Stimulated activated CD8-positive, alpha-beta memory T cell treated with anti-CD3 and anti-CD28 coated beads, Interleukin-4, amount 100 ng/mL, for 48 hours (primary cell): ENCODE measurements around the gene ROR2.

Experiments
- DNase-seq: peaks from one replicate; pipeline ENCODE4 v3.0.0-alpha.2; 2020

ROR2 gene

DNA sequence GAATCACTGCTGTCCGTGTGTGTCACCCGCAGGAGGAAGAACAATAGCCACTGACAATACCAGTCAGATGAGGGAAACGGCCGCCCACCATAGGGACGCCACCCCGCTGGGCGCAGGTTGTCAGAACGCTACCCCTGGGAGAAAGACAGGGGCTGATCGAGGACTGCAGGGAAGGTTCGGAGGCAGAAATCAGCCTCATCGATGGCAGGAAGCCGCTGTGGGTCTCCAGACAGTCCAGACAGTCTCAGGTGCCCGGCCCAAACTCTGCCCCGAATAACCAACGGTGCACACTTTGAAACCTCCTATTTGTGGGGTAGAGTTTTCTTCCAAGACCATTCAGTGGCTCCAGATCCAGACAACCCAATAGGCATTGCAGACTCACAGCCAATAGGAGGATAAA, 181.5 kb downstream of the ROR2 start:
- no peak for DNase-seq

DNA sequence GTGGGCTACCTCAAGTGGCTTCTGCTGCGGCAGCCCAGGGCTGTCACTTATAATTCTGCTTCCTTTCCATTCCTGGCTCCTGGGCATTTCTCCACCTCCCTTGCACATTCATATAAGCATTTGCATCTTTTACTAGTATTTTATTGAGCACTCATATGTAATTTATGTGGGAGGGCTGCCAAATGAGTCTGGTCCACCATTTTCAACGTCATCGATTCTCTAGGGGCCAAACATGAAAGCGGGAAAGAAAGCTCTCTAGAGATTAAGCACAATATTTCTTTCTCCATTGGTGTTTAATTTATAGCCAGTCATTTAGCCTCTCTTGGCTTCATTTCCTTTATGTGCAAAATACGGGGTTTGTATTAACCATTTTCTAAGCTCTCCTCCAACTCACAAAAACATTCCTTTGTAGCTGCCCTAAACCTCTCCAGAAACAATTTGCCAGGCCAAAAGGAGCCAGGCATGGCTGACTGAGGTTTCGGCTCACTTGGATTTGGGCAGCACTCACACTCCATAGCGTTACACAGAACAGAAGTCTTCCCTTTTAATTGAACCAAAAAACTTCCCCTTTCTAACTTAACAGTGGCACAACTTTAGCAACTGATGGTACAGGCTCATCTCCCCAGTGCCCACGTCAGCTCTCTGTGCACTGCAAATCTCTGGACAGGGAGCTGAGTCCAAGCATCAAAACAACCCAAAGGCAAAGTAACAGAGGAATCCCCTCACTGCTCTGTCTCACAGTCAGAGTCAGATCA, 183.5 kb downstream of the ROR2 start:
- no peak for DNase-seq

DNA sequence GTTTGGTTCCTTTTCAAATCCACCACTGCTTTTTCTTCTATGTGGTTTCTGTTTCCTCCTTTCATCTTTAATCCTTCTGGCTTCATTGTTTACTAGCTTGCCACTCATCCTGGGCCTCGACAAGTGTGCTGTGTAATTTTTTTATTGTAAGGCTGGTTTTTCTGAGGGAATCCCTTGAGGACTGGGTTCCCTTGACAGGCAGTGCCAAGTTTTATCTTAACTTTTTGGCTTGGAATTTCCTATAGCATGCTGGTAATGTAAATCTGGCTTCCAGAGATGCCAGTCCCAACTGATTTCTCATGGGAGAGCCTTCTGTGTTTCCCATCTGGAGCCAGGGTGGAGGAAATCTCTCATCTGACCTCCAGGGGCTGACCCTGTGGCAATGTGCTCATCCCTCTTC, 184.7 kb downstream of the ROR2 start:
- no peak for DNase-seq

DNA sequence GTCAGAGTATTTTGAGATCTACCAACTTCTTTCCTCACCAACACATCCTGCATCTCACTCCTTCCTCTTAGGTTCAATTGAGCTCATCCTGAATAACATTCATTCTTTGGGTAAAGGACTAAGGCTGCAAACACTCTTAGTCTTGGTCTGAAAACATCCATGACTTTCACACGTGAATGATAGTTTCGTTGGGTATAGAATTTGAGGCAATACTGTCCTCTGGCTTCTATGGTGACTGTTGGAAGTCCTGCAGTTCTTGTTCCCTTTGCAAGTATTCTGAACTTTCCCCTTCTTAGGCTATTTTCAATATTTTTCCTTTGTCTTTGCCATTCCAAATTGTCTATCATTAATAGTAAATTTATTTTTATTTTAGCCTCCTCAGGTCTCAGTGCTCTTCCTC, 185.4 kb downstream of the ROR2 start:
- DNase-seq, result no peak

DNA sequence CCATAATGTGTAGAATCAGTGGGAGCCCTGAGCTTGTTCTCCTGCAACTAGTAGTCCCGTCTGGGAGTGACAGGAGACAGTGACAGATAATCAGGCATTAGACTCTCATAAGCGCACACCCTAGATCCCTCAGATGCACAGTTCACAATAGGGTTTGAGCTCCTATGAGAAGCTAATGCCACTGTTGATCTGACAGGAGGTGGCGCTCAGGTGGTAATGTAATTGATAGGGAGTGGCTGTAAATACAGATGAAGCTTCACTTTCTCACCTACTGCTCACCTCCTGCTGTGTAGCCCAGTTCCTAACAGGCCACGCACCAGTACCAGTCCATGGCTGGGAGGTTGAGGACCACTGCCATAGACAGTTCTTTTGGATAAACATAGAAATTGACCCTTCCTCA, 188.7 kb downstream of the ROR2 start:
- DNase-seq, result no peak

DNA sequence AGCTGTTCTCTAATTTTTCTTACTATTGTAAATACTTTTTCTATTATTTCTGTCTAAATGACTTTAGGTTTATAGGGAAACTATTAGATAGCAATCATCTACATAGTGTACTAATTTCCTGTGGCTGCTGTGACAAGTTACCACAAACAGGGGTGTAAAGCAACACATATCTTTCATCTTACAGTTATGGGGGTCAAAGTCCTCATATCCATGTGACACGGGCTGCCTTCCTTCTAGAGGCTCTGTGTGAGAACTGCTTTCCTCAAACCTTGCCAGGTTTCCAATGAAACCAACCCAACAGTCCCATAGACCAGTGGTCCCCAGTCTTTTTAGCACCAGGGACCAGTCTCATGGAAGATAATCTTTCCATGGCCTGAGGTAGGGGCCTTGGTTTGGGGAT, 189.1 kb downstream of the ROR2 start:
- no peak for DNase-seq

DNA sequence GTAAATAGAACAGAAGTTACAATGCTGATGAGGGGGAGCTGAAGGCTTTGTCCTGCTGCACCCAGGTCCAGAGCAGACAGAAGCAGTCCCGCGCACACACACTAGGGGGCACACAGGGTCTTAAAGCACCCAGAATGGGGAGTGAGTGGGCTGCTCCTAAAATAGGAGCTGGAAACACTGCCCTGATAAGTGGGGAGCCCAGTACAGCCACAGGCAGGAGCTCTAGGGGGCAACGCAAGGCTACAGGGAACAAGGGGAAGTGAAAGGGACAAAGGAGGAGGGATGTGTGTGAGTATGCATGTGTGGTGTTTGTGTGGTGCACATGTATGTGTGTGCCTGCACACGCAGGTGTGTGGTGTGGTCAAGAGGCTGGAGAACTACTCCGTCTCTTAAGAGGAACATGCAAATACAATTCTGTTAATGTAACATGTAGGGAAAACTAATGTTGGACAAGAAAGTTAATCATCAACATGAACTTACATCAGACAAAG, 191.5 kb downstream of the ROR2 start:
- DNase-seq, result peak; percentile 71

DNA sequence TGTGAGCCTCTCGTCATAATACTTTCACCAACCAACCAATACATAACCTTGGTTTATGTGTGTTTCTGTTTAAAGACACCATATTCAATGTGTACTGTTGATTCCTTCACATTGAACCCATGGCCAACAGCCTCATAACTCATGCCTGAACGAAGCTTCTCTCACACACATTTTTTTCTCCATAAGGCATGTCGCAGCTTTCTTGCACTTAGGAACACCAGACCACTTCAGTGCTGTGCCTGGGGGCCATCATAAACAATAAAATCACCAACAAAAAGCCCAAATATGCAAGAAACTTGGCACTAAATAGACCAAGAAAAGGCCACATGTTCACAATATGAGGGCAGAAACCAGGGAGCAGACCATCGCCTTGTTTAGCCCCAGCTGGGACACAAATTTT, 192.2 kb downstream of the ROR2 start:
- DNase-seq, result no peak

DNA sequence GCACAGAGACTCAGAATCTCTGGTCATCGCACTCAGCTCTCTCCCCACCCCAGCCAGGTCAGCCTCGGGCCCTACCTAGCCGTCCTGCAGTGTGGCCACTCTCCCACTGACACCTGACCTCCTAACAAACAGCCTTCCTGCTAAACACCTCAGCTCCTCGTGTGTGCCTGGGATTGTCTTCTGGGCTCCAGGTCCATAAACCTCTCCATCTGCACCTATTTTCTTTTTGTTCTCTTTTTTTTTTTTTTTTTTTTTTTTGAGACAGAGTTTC, 193.6 kb downstream of the ROR2 start:
- no peak for DNase-seq

DNA sequence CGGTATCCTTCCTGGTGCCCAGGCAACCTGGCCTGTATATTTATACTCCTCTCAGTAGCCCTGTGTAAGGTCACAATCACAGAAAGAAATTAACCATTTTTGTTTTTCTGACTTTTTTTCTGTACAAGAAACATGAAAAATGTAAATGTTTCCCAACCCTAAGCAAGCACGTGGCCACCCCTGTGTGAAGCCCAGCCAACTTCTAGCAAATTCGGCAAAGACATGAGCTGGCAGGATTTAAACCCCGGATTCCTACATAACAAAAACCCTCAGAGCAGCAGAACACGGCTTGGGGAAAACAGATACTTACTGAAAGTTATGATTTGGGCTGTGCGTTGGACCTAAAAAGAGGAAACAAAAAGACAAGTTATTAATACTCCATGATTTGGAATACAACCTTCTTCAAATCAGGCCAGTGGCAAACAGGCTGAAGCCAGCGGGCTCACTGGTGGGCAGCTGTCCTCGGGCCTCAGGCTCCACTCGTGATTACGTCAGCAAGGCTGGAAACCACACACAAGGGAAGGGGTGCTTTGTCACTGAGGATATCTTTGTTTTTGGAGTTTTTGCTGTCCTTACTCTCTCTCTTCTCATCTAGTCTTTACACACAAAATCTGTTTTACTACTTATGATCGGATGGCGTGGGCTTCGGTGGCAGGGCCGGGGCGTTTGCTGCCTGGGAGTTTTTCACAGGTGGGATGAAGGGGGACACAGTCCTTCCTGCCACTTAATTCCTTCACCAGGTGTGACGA, 194.1 kb downstream of the ROR2 start:
- DNase-seq, result no peak

DNA sequence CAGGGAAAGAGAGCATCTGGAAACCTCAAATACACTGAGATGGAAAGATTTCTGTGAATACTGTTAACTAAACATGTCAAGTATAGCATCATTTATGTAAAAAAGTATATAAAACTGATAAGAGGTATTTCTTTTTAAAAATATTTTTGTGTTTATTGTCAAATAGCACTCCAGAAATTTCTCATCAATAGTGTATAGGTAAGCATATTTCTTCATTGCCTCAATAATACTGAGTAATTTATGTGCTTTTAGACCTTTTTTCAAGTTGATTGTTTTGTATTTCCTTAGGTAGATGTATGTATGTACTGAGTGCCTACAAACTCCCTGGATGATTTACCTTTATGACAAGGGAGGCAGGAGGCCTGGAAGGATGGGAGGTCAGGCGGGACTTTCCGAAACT, 196.3 kb downstream of the ROR2 start:
- DNase-seq, result no peak

DNA sequence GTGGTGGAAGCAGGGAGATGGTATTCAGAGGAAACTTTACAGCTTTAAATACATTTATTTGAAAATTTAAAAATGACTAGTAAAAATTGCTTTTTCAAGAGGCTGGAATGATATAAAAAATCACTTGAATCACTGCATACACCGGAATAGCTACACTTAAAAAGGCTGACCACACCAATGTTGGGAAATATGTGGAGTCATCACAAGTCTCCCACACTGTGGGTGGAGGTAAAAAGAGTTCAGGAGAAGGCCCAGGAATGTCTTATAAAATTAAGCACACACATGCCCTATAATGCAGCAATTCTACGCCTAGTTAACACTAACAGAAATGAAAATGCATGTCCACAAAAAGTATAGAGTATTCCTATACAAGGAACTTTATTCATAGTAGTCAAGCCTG, 198.1 kb downstream of the ROR2 start:
- DNase-seq, result no peak

DNA sequence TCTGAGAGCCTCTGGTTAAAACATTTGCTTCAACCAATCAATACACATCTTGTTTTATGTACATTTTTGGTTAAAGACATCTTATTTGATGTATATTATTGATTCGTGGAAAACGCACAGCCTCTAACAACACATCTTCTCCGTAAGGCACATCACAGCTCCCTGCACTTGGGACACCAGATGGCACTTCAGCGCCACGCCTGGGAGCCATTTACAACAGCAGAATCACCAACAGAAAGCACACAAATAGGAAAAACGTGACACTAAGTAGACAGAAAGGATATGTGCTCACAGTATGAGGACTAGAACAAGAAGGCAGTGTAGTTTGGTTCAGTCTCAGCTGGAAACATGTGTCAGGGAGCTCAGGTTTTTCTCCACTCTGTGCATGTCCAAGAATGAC, 199.7 kb downstream of the ROR2 start:
- no peak for DNase-seq

DNA sequence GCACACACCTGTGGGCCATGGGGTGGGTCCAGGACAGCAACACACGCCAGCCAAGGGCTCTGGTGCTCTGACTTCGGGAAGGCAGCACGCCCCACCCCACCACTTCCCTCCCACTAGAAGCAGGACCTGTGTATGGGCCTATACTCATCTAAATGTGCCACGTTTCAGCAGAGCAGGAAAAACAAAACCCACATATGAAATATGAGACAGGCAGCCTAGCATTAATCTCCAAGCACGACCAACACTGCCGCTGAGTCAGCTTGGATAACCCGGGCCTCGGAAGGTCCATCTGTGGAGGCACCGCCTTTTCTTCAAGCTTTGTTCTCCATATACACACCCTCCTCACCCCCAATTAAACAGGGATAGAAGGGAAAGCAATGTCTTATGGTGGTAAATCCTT, 203.1 kb downstream of the ROR2 start:
- no peak for DNase-seq

DNA sequence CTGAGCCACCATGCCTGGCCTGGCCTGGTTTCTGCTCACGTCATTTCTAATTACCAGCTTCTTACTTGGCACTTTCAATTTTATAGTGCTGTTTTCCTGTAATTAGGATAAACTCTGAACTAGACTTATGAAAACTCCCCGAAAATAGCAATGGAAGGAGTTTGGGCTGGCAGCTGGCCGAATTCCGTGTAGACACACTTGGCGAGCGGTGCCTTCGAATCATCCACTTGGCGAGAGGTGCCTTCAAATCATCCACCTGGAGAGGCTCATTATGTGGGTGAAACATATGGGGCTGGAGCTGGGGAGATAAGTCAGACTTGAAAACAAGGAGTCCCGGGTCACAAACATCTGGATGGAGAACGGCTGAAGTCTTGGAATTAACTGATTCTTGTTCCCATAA, 203.7 kb downstream of the ROR2 start:
- no peak for DNase-seq

DNA sequence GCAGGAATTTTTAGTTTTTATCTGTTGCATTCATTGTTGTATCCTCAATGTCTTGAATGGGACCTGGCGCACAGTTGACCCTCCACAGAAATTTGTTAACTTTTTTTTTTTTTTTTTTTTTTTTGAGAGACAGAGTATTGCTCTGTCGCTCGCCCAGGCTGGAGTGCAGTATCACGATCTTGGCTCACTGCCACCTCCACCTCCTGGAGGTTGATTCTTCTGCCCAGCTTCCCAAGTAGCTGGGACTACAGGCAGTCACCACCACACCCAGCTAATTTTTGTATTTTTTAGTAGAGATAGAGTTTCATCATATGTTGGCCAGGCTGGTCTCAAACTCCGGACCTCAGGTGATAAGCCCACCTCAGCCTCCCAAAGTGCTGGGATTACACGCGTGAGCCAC, 205.9 kb downstream of the ROR2 start:
- no peak for DNase-seq

DNA sequence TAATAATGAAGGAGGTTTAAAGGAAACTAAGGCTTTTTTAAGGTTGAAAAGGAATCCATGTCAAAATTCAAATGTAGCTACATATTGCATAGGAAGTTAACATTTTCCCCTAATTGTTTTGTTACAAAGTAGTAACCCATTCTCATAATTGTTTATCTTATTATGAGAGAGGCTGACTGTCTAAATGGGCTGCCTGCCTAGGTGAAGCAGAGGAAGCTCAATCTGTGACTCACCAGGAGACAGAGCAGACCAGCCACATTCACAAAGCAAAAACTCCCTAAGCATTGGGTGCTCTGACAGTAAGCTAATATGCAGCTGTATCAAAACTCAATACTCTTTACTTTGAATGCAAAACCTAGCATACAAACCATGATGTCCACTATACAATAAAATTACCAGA, 208.5 kb downstream of the ROR2 start:
- no peak for DNase-seq

DNA sequence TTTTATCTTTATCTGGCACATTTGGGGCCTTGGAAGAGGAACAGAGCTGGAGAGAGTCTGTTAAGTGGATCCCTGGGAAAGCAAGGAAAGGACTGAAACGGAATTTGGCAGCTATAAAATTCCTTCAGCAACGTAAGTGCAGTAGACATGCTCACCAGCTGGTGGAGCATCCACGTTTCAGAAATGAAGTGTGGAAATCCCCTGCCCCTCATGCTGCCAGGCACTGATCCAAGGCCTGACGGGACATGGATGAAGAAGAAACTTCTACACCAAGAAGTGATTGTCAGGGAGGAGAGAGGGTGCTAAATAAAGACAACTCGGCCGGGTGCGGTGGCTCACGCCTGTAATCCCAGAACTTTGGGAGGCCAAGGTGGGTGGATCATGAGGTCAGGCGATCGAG, 209.3 kb downstream of the ROR2 start:
- DNase-seq, result no peak

DNA sequence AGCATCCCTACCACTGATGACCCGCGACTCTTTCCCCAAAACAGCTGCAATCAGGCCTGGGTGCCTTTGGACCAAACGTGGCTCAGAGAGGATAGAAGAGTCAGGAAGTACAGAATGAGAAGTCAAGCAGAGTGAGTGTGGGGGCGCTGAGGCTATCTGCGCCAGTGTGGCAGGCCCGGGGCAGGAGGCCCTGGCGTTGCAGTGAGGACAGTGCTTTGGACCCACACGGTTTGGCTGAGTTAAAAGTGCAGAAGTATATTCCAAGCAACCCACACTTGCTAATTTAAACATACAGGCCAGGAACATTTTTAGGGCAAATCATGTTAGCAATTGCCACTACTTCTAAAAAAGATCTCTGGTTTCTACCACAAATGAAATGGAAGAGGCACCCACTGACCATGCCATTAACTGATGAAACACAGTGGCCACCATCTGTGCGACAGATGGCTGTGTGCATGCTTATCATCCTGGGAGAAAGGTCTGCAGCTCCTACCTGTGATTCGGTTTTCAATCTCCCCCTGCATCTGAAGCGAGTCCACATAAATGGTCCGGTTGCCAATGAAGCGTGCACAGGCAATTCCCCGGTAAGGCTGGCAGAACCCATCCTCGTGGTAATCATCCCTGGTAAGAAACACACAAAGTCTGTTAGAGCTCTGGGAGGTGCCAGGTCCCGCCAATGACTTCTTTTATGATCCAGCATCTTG, 213.0 kb downstream of the ROR2 start:
- DNase-seq, result no peak

DNA sequence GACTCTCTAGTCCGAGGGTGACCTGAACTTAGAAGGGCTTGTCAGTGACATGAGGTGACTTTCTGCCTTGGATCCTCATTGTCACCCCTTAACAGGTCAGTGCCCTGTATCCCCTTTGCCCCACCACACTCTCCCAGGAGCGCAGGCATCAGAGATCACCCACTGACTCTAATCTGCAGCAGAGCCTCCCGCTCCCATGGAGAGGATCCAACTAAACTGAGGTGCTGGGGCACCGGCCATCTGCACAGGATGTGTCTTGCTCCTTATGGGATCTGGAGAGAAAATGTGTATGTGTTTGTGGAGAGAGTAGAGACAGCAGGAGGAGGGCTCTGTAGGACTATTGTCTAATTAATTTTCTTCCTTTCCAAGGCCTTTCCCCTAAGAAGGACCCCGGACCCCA, 213.7 kb downstream of the ROR2 start:
- DNase-seq, result no peak

DNA sequence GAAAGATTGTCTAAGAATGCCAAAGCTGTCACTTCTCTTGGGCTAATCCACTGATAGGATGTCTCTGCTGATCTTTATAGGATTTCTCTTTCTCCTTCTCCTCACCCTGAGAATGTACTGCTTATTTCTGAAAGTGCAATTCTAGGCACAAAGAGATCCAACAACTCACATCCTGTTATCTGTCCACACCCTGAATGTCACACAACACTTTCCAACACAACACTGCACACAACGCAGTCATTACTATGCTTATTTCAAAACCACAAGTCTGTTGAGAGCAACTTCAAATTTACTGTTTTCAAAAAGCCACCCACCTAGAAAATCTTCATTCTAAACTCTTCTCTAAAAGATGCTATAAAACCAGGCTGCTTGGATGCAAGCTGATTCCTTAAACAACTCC, 215.0 kb downstream of the ROR2 start:
- no peak for DNase-seq

DNA sequence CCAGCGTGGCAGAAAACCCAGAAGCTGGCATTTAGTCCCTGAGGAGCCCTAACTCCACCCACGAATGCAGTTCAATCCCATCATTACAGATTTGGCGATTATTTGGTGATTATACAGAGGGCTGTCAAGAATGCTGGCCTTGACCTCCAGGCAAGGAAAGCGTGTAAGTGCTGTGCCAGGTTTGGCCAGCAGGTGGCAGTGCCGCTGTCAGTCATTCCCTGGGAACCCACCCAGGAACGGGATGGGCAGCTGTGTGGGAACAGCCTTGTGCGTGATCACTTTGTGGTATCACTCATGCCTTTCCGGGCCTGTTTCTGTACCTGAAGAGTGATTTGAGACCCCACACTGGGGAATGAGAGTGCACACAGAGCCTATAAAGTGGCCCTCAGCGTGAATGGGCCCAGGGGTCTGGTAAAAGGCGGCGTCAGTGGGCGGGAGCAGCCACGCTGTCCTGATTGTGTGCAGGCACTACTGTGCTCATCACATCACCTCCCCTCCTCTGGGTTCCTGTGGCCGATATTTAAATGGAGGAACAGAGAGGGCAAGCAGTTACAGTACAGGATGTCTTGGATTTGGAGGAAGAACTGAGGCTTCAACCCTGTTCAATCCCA, 215.6 kb downstream of the ROR2 start:
- peak; percentile 86 for DNase-seq

DNA sequence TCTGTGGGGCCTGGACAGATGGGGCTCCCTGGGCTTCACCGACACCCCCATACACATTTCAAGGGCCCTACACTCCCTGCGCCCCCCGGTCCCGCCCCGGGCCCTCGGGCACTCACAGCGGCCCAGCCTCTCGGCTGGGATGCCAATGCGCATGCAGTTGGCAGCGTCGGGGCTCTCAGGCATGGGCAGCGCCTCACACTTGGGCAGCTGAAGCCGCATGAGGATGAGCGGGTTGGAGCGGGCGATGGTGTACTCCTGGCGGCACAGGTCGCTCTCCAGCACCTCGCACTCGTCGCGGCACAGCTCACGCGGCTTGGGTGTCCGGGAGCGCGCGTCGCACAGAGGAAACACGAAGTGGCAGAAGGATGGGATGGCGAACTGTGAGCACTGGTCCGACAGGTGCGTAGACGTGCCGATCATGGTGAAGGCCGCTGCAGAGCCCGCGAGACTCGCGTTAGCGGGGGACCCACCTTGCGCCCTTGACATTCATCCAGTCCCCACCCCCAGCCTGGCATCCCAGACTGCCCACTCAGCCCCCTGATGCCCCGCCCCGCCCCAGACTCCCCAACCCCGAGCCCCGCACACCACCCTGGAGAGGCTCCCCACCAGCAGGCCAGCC, 216.9 kb downstream of the ROR2 start:
- DNase-seq, result no peak
